ENCODE results near the gene RNF141. TPM values are rescaled to one million over a fixed set of nuclear protein-coding genes. Genes with fewer than 3 reads are reported as not detected.

Gene RNF141
- total and polyA plus RNA-seq, 2 of the 13 experiments (the other 11 are each of a cell fraction or from before 2014, with no cell fraction given), result 9.3 to 22.4 TPM

DNA sequence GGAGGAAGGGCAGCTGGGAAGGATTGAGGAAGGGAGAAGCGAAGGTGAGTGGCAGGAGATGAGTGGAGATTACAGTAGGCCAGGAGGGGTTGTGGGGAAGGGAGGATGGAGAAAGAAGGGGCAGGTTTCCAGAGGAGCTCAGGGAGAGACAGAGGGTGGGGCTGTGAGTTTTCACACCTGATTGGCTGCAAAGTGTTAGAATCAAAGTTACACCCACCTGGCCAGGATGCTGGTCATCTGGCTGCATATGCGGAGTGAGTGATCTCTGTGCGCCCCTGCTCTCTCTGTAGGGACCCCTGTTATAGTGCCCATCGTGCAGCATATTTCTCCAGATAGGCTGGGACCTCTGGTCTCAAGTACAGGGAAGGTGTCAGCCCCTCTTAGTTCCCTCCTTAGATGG, 67.6 kb downstream of the RNF141 start:
- Histone ChIP-seq H3K79me2 (ENCODE audit: insufficient read depth, low read length) (no peaks in the 10 kb centered on the region), H3K4me2 (ENCODE audit: low read depth, low read length) (no peak overlapping the region), H3K36me3 (replicated peaks in 1 of 2; ENCODE audit: control insufficient read depth in 1 of 2, insufficient read depth in 2 of 2, low read length in 2 of 2) (no peaks in the 10 kb centered on the region), H3K27ac (ENCODE audit: extremely low read length, insufficient read depth, low read length) (no peak overlapping the region), H3K4me3 (replicated peaks in 1 of 3; ENCODE audit: insufficient read depth in 1 of 3, low read depth in 2 of 3, low read length in 3 of 3) (no peak overlapping the region), H3K27me3 (ENCODE audit: control insufficient read depth in 1 of 2, insufficient read depth in 2 of 2, low read length in 2 of 2) (no peaks in the 10 kb centered on the region), H3K9me3 (ENCODE audit: low read length) (no peaks in the 10 kb centered on the region), H3K9ac (ENCODE audit: insufficient read depth, low read depth, low read length) (no peak overlapping the region), H4K20me1 (ENCODE audit: insufficient read depth, low read length) (no peaks in the 10 kb centered on the region), H3K4me1 (ENCODE audit: insufficient read depth, low read length) (no peaks in the 10 kb centered on the region), H2AFZ (ENCODE audit: low read length) (no peak overlapping the region)
- in situ Hi-C loops (cut with HindIII; ENCODE audit: extremely low pct_ligation_motif_present, low pct_unique_long_range_greater_than_20kb) (no loop called here), intact Hi-C loops (cut with micrococcal nuclease; ENCODE audit: unreplicated experiment) (no loop called here)
- 49% methylated on average over 3 of the region's 4 CpGs for WGBS (ENCODE audit: low lambda C conversion rate)
- ChIA-PET POLR2A (no interaction called here), CTCF (ENCODE audit: low intra/inter-chr PET ratio, low total read pairs) (no interaction called here)
- ATAC-seq (no peak), DNase-seq (ENCODE audit: low spot score) (no peak), FAIRE-seq (no peak)
- BruUV-seq (replicated peaks), result no TSS peak
- TF ChIP-seq ATF1 (CRISPR knock-in tag; IDR thresholded peaks at IDR 0.05), result no peak

DNA sequence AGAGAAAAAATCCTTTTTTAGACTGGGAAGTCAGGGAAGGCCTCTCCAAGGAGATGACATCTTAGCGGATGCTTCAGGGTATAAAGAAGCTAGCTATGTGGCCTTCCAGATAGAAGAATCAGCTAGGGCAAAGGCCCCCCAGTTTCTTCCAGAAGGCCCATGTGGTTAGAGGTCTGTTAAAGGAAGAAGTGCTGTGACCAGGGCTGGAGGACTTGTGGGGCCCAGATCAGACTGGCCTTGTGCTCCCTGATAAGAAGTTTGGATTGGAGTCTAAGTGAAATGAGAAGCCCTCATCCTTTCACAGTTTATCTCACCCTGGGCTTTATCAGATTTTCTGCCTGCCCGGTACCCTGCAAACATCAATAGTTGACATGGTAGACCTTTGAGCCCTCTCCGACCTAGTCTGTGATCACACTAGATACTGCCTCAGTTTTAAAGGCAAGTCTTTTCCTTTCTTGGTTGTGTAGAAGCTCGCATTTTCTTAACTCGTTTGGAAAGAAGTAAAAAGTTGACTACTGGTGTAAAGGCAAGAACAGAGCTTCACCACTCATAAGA, 78.2 kb downstream of the RNF141 start:
- H3K4me1 ChIP-seq (ENCODE audit: insufficient read depth, low read length), result no peaks in the 10 kb centered on the region
- 28% methylated on average over 5 of the region's 5 CpGs for WGBS (ENCODE audit: low lambda C conversion rate)
- H3K4me2 ChIP-seq (ENCODE audit: low read depth, low read length), result no peak overlapping the region
- no peak overlapping the region for H3K4me3 ChIP-seq (replicated peaks in 1 of 3; ENCODE audit: insufficient read depth in 1 of 3, low read depth in 2 of 3, low read length in 3 of 3)
- in situ Hi-C loops (cut with HindIII; ENCODE audit: extremely low pct_ligation_motif_present, low pct_unique_long_range_greater_than_20kb), result no loop called here
- H3K27ac ChIP-seq (ENCODE audit: extremely low read length, insufficient read depth, low read length), result no peak overlapping the region
- H4K20me1 ChIP-seq (ENCODE audit: insufficient read depth, low read length), result no peaks in the 10 kb centered on the region
- no peak overlapping the region for H3K9ac ChIP-seq (ENCODE audit: insufficient read depth, low read depth, low read length)
- ChIA-PET CTCF (ENCODE audit: low intra/inter-chr PET ratio, low total read pairs) (no interaction called here), POLR2A (no interaction called here)
- no peak for DNase-seq (ENCODE audit: low spot score)
- H3K9me3 ChIP-seq (ENCODE audit: low read length), result no peaks in the 10 kb centered on the region
- no peak overlapping the region for H2AFZ ChIP-seq (ENCODE audit: low read length)
- no peak for FAIRE-seq
- intact Hi-C loops (cut with micrococcal nuclease; ENCODE audit: unreplicated experiment), result no loop called here
- H3K79me2 ChIP-seq (ENCODE audit: insufficient read depth, low read length), result no peaks in the 10 kb centered on the region
- H3K27me3 ChIP-seq (ENCODE audit: control insufficient read depth in 1 of 2, insufficient read depth in 2 of 2, low read length in 2 of 2), result peaks cover 0 to 10% of the 10 kb centered on the region in 2 experiments; a peak in 1 of 5 replicates
- H3K36me3 ChIP-seq (replicated peaks in 1 of 2; ENCODE audit: control insufficient read depth in 1 of 2, insufficient read depth in 2 of 2, low read length in 2 of 2), result no peaks in the 10 kb centered on the region
- no TSS peak for BruUV-seq (replicated peaks)
- peak; percentile 57; the same call in 2 of the 3 replicates for ATAC-seq
- TF ChIP-seq, protein P1, sequence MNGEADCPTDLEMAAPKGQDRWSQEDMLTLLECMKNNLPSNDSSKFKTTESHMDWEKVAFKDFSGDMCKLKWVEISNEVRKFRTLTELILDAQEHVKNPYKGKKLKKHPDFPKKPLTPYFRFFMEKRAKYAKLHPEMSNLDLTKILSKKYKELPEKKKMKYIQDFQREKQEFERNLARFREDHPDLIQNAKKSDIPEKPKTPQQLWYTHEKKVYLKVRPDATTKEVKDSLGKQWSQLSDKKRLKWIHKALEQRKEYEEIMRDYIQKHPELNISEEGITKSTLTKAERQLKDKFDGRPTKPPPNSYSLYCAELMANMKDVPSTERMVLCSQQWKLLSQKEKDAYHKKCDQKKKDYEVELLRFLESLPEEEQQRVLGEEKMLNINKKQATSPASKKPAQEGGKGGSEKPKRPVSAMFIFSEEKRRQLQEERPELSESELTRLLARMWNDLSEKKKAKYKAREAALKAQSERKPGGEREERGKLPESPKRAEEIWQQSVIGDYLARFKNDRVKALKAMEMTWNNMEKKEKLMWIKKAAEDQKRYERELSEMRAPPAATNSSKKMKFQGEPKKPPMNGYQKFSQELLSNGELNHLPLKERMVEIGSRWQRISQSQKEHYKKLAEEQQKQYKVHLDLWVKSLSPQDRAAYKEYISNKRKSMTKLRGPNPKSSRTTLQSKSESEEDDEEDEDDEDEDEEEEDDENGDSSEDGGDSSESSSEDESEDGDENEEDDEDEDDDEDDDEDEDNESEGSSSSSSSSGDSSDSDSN (CRISPR knock-in tag; IDR thresholded peaks at IDR 0.05), result no peak
- TF ChIP-seq HMGA1 (CRISPR knock-in tag; conservative IDR thresholded peaks at IDR 0.05) (no peak), SIN3B (IDR thresholded peaks at IDR 0.05; ENCODE audit: low read length) (no peak), ZNF562 (CRISPR knock-in tag; IDR thresholded peaks at IDR 0.05; ENCODE audit: borderline replicate concordance) (no peak), NBN (conservative IDR thresholded peaks at IDR 0.05) (no peak), NR2C2 (CRISPR knock-in tag; IDR thresholded peaks at IDR 0.05; ENCODE audit: borderline replicate concordance) (no peak), ZNF674 (CRISPR knock-in tag; IDR thresholded peaks at IDR 0.05; ENCODE audit: low read depth) (no peak), ASH2L (IDR thresholded peaks at IDR 0.05; ENCODE audit: insufficient read length, low read depth, low read length) (no peak), POGZ (CRISPR knock-in tag; IDR thresholded peaks at IDR 0.05) (no peak), ETV6 (CRISPR knock-in tag; conservative IDR thresholded peaks at IDR 0.05) (no peak)
- TF ChIP-seq, protein P2, sequence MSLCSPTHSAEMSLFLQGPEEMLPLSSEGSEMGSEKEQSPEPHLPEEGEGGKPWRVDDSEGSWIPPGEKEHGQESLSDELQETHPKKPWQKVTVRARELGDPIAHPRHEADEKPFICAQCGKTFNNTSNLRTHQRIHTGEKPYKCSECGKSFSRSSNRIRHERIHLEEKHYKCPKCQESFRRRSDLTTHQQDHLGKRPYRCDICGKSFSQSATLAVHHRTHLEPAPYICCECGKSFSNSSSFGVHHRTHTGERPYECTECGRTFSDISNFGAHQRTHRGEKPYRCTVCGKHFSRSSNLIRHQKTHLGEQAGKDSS (CRISPR knock-in tag; IDR thresholded peaks at IDR 0.05; ENCODE audit: borderline replicate concordance, low read depth), result no peak
- TF ChIP-seq, protein P3, sequence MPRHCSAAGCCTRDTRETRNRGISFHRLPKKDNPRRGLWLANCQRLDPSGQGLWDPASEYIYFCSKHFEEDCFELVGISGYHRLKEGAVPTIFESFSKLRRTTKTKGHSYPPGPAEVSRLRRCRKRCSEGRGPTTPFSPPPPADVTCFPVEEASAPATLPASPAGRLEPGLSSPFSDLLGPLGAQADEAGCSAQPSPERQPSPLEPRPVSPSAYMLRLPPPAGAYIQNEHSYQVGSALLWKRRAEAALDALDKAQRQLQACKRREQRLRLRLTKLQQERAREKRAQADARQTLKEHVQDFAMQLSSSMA (CRISPR knock-in tag; IDR thresholded peaks at IDR 0.05), result no peak
- TF ChIP-seq, protein P4, sequence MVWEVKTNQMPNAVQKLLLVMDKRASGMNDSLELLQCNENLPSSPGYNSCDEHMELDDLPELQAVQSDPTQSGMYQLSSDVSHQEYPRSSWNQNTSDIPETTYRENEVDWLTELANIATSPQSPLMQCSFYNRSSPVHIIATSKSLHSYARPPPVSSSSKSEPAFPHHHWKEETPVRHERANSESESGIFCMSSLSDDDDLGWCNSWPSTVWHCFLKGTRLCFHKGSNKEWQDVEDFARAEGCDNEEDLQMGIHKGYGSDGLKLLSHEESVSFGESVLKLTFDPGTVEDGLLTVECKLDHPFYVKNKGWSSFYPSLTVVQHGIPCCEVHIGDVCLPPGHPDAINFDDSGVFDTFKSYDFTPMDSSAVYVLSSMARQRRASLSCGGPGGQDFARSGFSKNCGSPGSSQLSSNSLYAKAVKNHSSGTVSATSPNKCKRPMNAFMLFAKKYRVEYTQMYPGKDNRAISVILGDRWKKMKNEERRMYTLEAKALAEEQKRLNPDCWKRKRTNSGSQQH (CRISPR knock-in tag; IDR thresholded peaks at IDR 0.05; ENCODE audit: low read depth), result no peak
